Measurements from ENCODE around the gene GRAMD4. TPM values are rescaled to one million over a fixed set of nuclear protein-coding genes. Genes with fewer than 3 reads are reported as not detected.

The GRAMD4 gene
- total and polyA plus RNA-seq, 2 experiments from 2014 or later, result 21.8 to 31.0 TPM

GRCh38 chr22:46707827-46708570 lies 87.8 kb downstream of the GRAMD4 start:
- Histone ChIP-seq H3K27me3 (no peaks in the 10 kb centered on the region), H3K4me1 (ENCODE audit: insufficient read depth) (no peaks in the 10 kb centered on the region), H4K20me1 (ENCODE audit: insufficient read depth, poor library complexity, severe bottlenecking) (no peaks in the 10 kb centered on the region), H3K9me2 (replicated peaks; ENCODE audit: insufficient read depth) (no peaks in the 10 kb centered on the region), H3K9me3 (ENCODE audit: low read depth) (no peaks in the 10 kb centered on the region), H3K79me2 (no peaks in the 10 kb centered on the region), H3K27ac (no peak overlapping the region), H2AFZ (no peak overlapping the region), H3K36me3 (replicated peaks; ENCODE audit: insufficient read depth, low read depth) (no peaks in the 10 kb centered on the region), H3K4me2 (no peak overlapping the region), H3K4me3 (no peak overlapping the region)
- WGBS (ENCODE audit: low lambda C conversion rate, missing lambda C conversion rate), result 94% methylated on average over 32 of the region's 32 CpGs
- no peak for DNase-seq (ENCODE audit: low spot score)
- TF ChIP-seq EZH2phosphoT487 (IDR thresholded peaks at IDR 0.05; ENCODE audit: low read depth, severe bottlenecking, unreplicated experiment), result no peak
- no peak for TF ChIP-seq EZH2 (IDR thresholded peaks at IDR 0.05; ENCODE audit: borderline replicate concordance)
- no peak for TF ChIP-seq CTCF (IDR thresholded peaks at IDR 0.05; ENCODE audit: poor library complexity)

GRCh38 chr22:46708766-46709330 lies 88.7 kb downstream of the GRAMD4 start:
- H3K79me2 ChIP-seq, result peaks cover 4% of the 10 kb centered on the region
- no peaks in the 10 kb centered on the region for H3K9me3 ChIP-seq (ENCODE audit: low read depth)
- H4K20me1 ChIP-seq (ENCODE audit: insufficient read depth, poor library complexity, severe bottlenecking), result no peaks in the 10 kb centered on the region
- no peaks in the 10 kb centered on the region for H3K36me3 ChIP-seq (replicated peaks; ENCODE audit: insufficient read depth, low read depth)
- no peak overlapping the region for H3K27ac ChIP-seq
- H3K27me3 ChIP-seq, result no peaks in the 10 kb centered on the region
- no peaks in the 10 kb centered on the region for H3K9me2 ChIP-seq (replicated peaks; ENCODE audit: insufficient read depth)
- DNase-seq (ENCODE audit: low spot score), result no peak
- WGBS (ENCODE audit: low lambda C conversion rate, missing lambda C conversion rate), result 98% methylated on average over 17 of the region's 17 CpGs
- H3K4me1 ChIP-seq (ENCODE audit: insufficient read depth), result no peaks in the 10 kb centered on the region
- H3K4me2 ChIP-seq, result no peak overlapping the region
- TF ChIP-seq CTCF (IDR thresholded peaks at IDR 0.05; ENCODE audit: poor library complexity), result no peak
- TF ChIP-seq EZH2phosphoT487 (IDR thresholded peaks at IDR 0.05; ENCODE audit: low read depth, severe bottlenecking, unreplicated experiment), result no peak
- TF ChIP-seq EZH2 (IDR thresholded peaks at IDR 0.05; ENCODE audit: borderline replicate concordance), result no peak
- no peak overlapping the region for H2AFZ ChIP-seq
- H3K4me3 ChIP-seq, result no peak overlapping the region

- no peaks in the 10 kb centered on the region for H3K36me3 ChIP-seq (replicated peaks; ENCODE audit: insufficient read depth, low read depth)
- TF ChIP-seq EZH2 (IDR thresholded peaks at IDR 0.05; ENCODE audit: borderline replicate concordance) (no peak), EZH2phosphoT487 (IDR thresholded peaks at IDR 0.05; ENCODE audit: low read depth, severe bottlenecking, unreplicated experiment) (no peak), CTCF (IDR thresholded peaks at IDR 0.05; ENCODE audit: poor library complexity) (no peak)
- H3K27ac ChIP-seq, result no peak overlapping the region
- no peak for DNase-seq (ENCODE audit: low spot score)
- 91% methylated on average over 11 of the region's 11 CpGs for WGBS (ENCODE audit: low lambda C conversion rate, missing lambda C conversion rate)
- no peaks in the 10 kb centered on the region for H3K27me3 ChIP-seq
- H3K4me3 ChIP-seq, result no peak overlapping the region
- H3K9me3 ChIP-seq (ENCODE audit: low read depth), result no peaks in the 10 kb centered on the region
- no peak overlapping the region for H2AFZ ChIP-seq
- no peaks in the 10 kb centered on the region for H3K4me1 ChIP-seq (ENCODE audit: insufficient read depth)
- H3K4me2 ChIP-seq, result no peak overlapping the region
- no peaks in the 10 kb centered on the region for H3K9me2 ChIP-seq (replicated peaks; ENCODE audit: insufficient read depth)
- peaks cover 4% of the 10 kb centered on the region for H4K20me1 ChIP-seq (ENCODE audit: insufficient read depth, poor library complexity, severe bottlenecking)
- peaks cover 9% of the 10 kb centered on the region for H3K79me2 ChIP-seq
Observed at GRCh38 chr22:46710806-46711205, 90.6 kb downstream of the GRAMD4 start.
